ENCODE data around the gene PPP1R14B. TPM values are rescaled to one million over a fixed set of nuclear protein-coding genes. Genes with fewer than 3 reads are reported as not detected.

Gene PPP1R14B
- total and polyA plus RNA-seq, 2 experiments from 2014 or later, result 115 to 239 TPM

GRCh38 chr11:64268893-64269539 is 22.3 kb upstream of the PPP1R14B start:
- Histone ChIP-seq H3K9me2 (ENCODE audit: insufficient read depth) (no peaks in the 10 kb centered on the region), H3K4me3 (peak overlapping the region; percentile 75), H3K27ac (peak overlapping the region; percentile 83), H2AFZ (peak overlapping the region; percentile 54), H3K9me3 (ENCODE audit: low read depth) (no peaks in the 10 kb centered on the region), H4K20me1 (ENCODE audit: insufficient read depth) (no peaks in the 10 kb centered on the region), H3K27me3 (replicated peaks; ENCODE audit: insufficient read depth) (no peaks in the 10 kb centered on the region), H3K4me2 (ENCODE audit: unreplicated experiment) (peak overlapping the region; percentile 83), H3K36me3 (ENCODE audit: low read depth) (no peaks in the 10 kb centered on the region; the same call in 1 of the 2 replicates), H3F3A (ENCODE audit: insufficient read depth) (peaks cover 23% of the 10 kb centered on the region), H3K4me1 (ENCODE audit: insufficient read depth) (peaks cover 23% of the 10 kb centered on the region), H3K79me2 (ENCODE audit: insufficient read depth) (peaks cover 24% of the 10 kb centered on the region), H3K9ac (peak overlapping the region; percentile 84)
- TF ChIP-seq EZH2phosphoT487 (IDR thresholded peaks at IDR 0.05; ENCODE audit: insufficient read depth, low read depth) (no peak), EZH2 (IDR thresholded peaks at IDR 0.05; ENCODE audit: insufficient read depth, poor library complexity, severe bottlenecking) (no peak)
- WGBS, 2 experiments (ENCODE audit: low coverage in 1 of 2, low lambda C conversion rate in 2 of 2, missing lambda C conversion rate in 2 of 2), result 3% methylated on average over 18 to 32 of the region's 34 CpGs
- DNase-seq, result peak; percentile 75
- in situ Hi-C loops (cut with MboI), result no loop called here

- Histone ChIP-seq H3K27me3 (replicated peaks; ENCODE audit: insufficient read depth) (no peaks in the 10 kb centered on the region), H4K20me1 (ENCODE audit: insufficient read depth) (no peaks in the 10 kb centered on the region), H3K4me3 (peak overlapping the region; percentile 75), H3F3A (ENCODE audit: insufficient read depth) (peaks cover 23% of the 10 kb centered on the region), H2AFZ (no peak overlapping the region), H3K4me1 (ENCODE audit: insufficient read depth) (peaks cover 23% of the 10 kb centered on the region), H3K79me2 (ENCODE audit: insufficient read depth) (peaks cover 19% of the 10 kb centered on the region), H3K36me3 (ENCODE audit: low read depth) (peaks cover under 1% of the 10 kb centered on the region; the same call in 1 of the 2 replicates), H3K9me3 (ENCODE audit: low read depth) (no peaks in the 10 kb centered on the region), H3K27ac (peak overlapping the region; percentile 83), H3K9ac (peak overlapping the region; percentile 84), H3K9me2 (ENCODE audit: insufficient read depth) (no peaks in the 10 kb centered on the region), H3K4me2 (ENCODE audit: unreplicated experiment) (peak overlapping the region; percentile 83)
- no peak for DNase-seq
- TF ChIP-seq EZH2 (IDR thresholded peaks at IDR 0.05; ENCODE audit: insufficient read depth, poor library complexity, severe bottlenecking) (no peak), EZH2phosphoT487 (IDR thresholded peaks at IDR 0.05; ENCODE audit: insufficient read depth, low read depth) (no peak)
- 54 to 56% methylated on average over 22 of the region's 23 CpGs for WGBS, 2 experiments (ENCODE audit: low coverage in 1 of 2, low lambda C conversion rate in 2 of 2, missing lambda C conversion rate in 2 of 2)
- in situ Hi-C loops (cut with MboI), result no loop called here
These were observed 21.5 kb upstream of the PPP1R14B start for GRCh38 chr11:64268025-64268892.

GRCh38 chr11:64267207-64267945 is 20.6 kb upstream of the PPP1R14B start:
- Histone ChIP-seq H3K27me3 (replicated peaks; ENCODE audit: insufficient read depth) (no peaks in the 10 kb centered on the region), H3K27ac (peak overlapping the region; percentile 83), H2AFZ (no peak overlapping the region), H3K79me2 (ENCODE audit: insufficient read depth) (peaks cover 10% of the 10 kb centered on the region), H4K20me1 (ENCODE audit: insufficient read depth) (no peaks in the 10 kb centered on the region), H3K4me3 (no peak overlapping the region), H3K36me3 (ENCODE audit: low read depth) (peaks cover 7% of the 10 kb centered on the region; the same call in 1 of the 2 replicates), H3K9me3 (ENCODE audit: low read depth) (no peaks in the 10 kb centered on the region), H3F3A (ENCODE audit: insufficient read depth) (peaks cover 19% of the 10 kb centered on the region), H3K9me2 (ENCODE audit: insufficient read depth) (no peaks in the 10 kb centered on the region), H3K4me2 (ENCODE audit: unreplicated experiment) (no peak overlapping the region), H3K4me1 (ENCODE audit: insufficient read depth) (peaks cover 23% of the 10 kb centered on the region), H3K9ac (peak overlapping the region; percentile 84; the same call in 1 of the 2 replicates)
- in situ Hi-C loops (cut with MboI), result no loop called here
- WGBS, 2 experiments (ENCODE audit: low coverage in 1 of 2, low lambda C conversion rate in 2 of 2, missing lambda C conversion rate in 2 of 2), result 79% methylated on average over 25 to 27 of the region's 27 CpGs
- peak; percentile 48 for DNase-seq
- TF ChIP-seq EZH2 (IDR thresholded peaks at IDR 0.05; ENCODE audit: insufficient read depth, poor library complexity, severe bottlenecking) (no peak), EZH2phosphoT487 (IDR thresholded peaks at IDR 0.05; ENCODE audit: insufficient read depth, low read depth) (no peak)

- H3K9me3 ChIP-seq (ENCODE audit: low read depth), result no peaks in the 10 kb centered on the region
- no peaks in the 10 kb centered on the region for H3K9me2 ChIP-seq (ENCODE audit: insufficient read depth)
- H3K27ac ChIP-seq, result no peak overlapping the region
- in situ Hi-C loops (cut with MboI), result no loop called here
- H3K4me1 ChIP-seq (ENCODE audit: insufficient read depth), result peaks cover 17% of the 10 kb centered on the region
- WGBS, 2 experiments (ENCODE audit: low coverage in 1 of 2, low lambda C conversion rate in 2 of 2, missing lambda C conversion rate in 2 of 2), result 69 to 77% methylated on average over 13 to 15 of the region's 15 CpGs
- no peaks in the 10 kb centered on the region for H4K20me1 ChIP-seq (ENCODE audit: insufficient read depth)
- H3K4me3 ChIP-seq, result no peak overlapping the region
- H3K9ac ChIP-seq, result no peak overlapping the region
- DNase-seq, result peak; percentile 38
- H3K36me3 ChIP-seq (ENCODE audit: low read depth), result peaks cover 7% of the 10 kb centered on the region; the same call in 1 of the 2 replicates
- H3K79me2 ChIP-seq (ENCODE audit: insufficient read depth), result no peaks in the 10 kb centered on the region
- H3F3A ChIP-seq (ENCODE audit: insufficient read depth), result peaks cover 12% of the 10 kb centered on the region
- no peak overlapping the region for H2AFZ ChIP-seq
- no peak overlapping the region for H3K4me2 ChIP-seq (ENCODE audit: unreplicated experiment)
- no peak for TF ChIP-seq EZH2phosphoT487 (IDR thresholded peaks at IDR 0.05; ENCODE audit: insufficient read depth, low read depth)
- H3K27me3 ChIP-seq (replicated peaks; ENCODE audit: insufficient read depth), result no peaks in the 10 kb centered on the region
These were observed 19.6 kb upstream of the PPP1R14B start for GRCh38 chr11:64266339-64266738.

Data from GM23248 (cell line).